ENCODE measurements around the gene C1QB.
A peak's percentile ranks its signal among the peaks of the same experiment; 100 is the strongest.

Gene C1QB

GRCh38 chr1:22652881-22653316, at the start of gene C1QB:
TSS of gene C1QB (plus strand) at chr1:22653236. CDS start at chr1:22659463, 6,227 bp downstream.
- no peak for DNase-seq (ENCODE audit: low read depth)
- H3K4me3 ChIP-seq (ENCODE audit: low read depth, low read length): no peak within 1 kb of the TSS

GRCh38 chr1:22606161-22606560, 46.9 kb upstream of the C1QB start:
- DNase-seq (ENCODE audit: low read depth): no peak
- H3K4me3 ChIP-seq (ENCODE audit: low read depth, low read length): no peak overlapping the region

GRCh38 chr1:22607154-22607553, 45.9 kb upstream of the C1QB start:
- no peak for DNase-seq (ENCODE audit: low read depth)
- no peak overlapping the region for H3K4me3 ChIP-seq (ENCODE audit: low read depth, low read length)

- DNase-seq (ENCODE audit: low read depth): no peak
- H3K4me3 ChIP-seq (ENCODE audit: low read depth, low read length): no peak overlapping the region
These were observed 44.7 kb upstream of the C1QB start for GRCh38 chr1:22608361-22608760.

- H3K4me3 ChIP-seq (ENCODE audit: low read depth, low read length): no peak overlapping the region
- no peak for DNase-seq (ENCODE audit: low read depth)
These were observed 43.7 kb upstream of the C1QB start for GRCh38 chr1:22609291-22609690.

- DNase-seq (ENCODE audit: low read depth): peak; percentile 12
- H3K4me3 ChIP-seq (ENCODE audit: low read depth, low read length): no peak overlapping the region
These were observed 41.5 kb upstream of the C1QB start for GRCh38 chr1:22611530-22611947.

GRCh38 chr1:22612671-22613571, 40.1 kb upstream of the C1QB start:
- no peak for DNase-seq (ENCODE audit: low read depth)
- H3K4me3 ChIP-seq (ENCODE audit: low read depth, low read length): no peak overlapping the region

- H3K4me3 ChIP-seq (ENCODE audit: low read depth, low read length): no peak overlapping the region
- no peak for DNase-seq (ENCODE audit: low read depth)
These were observed 39.5 kb upstream of the C1QB start for GRCh38 chr1:22613572-22613918.

- DNase-seq (ENCODE audit: low read depth): no peak
- H3K4me3 ChIP-seq (ENCODE audit: low read depth, low read length): no peak overlapping the region
These were observed 39.1 kb upstream of the C1QB start for GRCh38 chr1:22613951-22614350.

- no peak for DNase-seq (ENCODE audit: low read depth)
- no peak overlapping the region for H3K4me3 ChIP-seq (ENCODE audit: low read depth, low read length)
These were observed 37.1 kb upstream of the C1QB start for GRCh38 chr1:22615886-22616285.

- no peak overlapping the region for H3K4me3 ChIP-seq (ENCODE audit: low read depth, low read length)
- DNase-seq (ENCODE audit: low read depth): no peak
These were observed 36.5 kb upstream of the C1QB start for GRCh38 chr1:22616571-22616970.

- no peak overlapping the region for H3K4me3 ChIP-seq (ENCODE audit: low read depth, low read length)
- no peak for DNase-seq (ENCODE audit: low read depth)
These were observed 35.0 kb upstream of the C1QB start for GRCh38 chr1:22618056-22618455.

- no peak for DNase-seq (ENCODE audit: low read depth)
- H3K4me3 ChIP-seq (ENCODE audit: low read depth, low read length): no peak overlapping the region
These were observed 33.8 kb upstream of the C1QB start for GRCh38 chr1:22619252-22619651.

- no peak for DNase-seq (ENCODE audit: low read depth)
- H3K4me3 ChIP-seq (ENCODE audit: low read depth, low read length): no peak overlapping the region
These were observed 33.2 kb upstream of the C1QB start for GRCh38 chr1:22619798-22620197.

- no peak overlapping the region for H3K4me3 ChIP-seq (ENCODE audit: low read depth, low read length)
- DNase-seq (ENCODE audit: low read depth): no peak
These were observed 31.3 kb upstream of the C1QB start for GRCh38 chr1:22621761-22622160.

GRCh38 chr1:22625262-22625925, 27.6 kb upstream of the C1QB start:
- no peak for DNase-seq (ENCODE audit: low read depth)
- no peak overlapping the region for H3K4me3 ChIP-seq (ENCODE audit: low read depth, low read length)

- H3K4me3 ChIP-seq (ENCODE audit: low read depth, low read length): no peak overlapping the region
- DNase-seq (ENCODE audit: low read depth): no peak
These were observed 26.5 kb upstream of the C1QB start for GRCh38 chr1:22626237-22627157.

GRCh38 chr1:22627331-22627730, 25.7 kb upstream of the C1QB start:
- H3K4me3 ChIP-seq (ENCODE audit: low read depth, low read length): no peak overlapping the region
- DNase-seq (ENCODE audit: low read depth): no peak

GRCh38 chr1:22628698-22629444, 24.2 kb upstream of the C1QB start:
- H3K4me3 ChIP-seq (ENCODE audit: low read depth, low read length): no peak overlapping the region
- no peak for DNase-seq (ENCODE audit: low read depth)
